K562 (cell line): ENCODE measurements around the gene SETD5. TPM values are rescaled to one million over a fixed set of nuclear protein-coding genes. Genes with fewer than 3 reads are reported as not detected.
A peak's percentile ranks its signal among the peaks of the same experiment; 100 is the strongest.

Experiments
- AFF1 ChIP-seq, 2 experiments: fragments of 450-650 bp; IDR thresholded peaks; 2 replicates each; pipeline ENCODE4 v1.6.1; 2018; ENCODE audit warnings: mild to moderate bottlenecking in 2 of 2, low read depth in 1 of 2; ENCODE audit not compliant: partially characterized antibody in 2 of 2
- CREB3 ChIP-seq: fragments of 450-650 bp; conservative IDR thresholded peaks from 2 replicates; pipeline ENCODE4 v1.6.1; 2016; ENCODE audit warnings: missing genetic modification characterization, low read depth, mild to moderate bottlenecking, missing compliant biosample characterization, moderate library complexity
- DLX4 ChIP-seq: fragments of 250-450 bp; sonication (Bioruptor Pico); IDR thresholded peaks from 2 replicates; pipeline ENCODE4 v1.6.1; 2021; ENCODE audit warnings: mild to moderate bottlenecking
- HMBOX1 ChIP-seq: sonication (generic); IDR thresholded peaks from 2 replicates; pipeline ENCODE4 v1.6.1; 2016
- HNRNPUL1 ChIP-seq: fragments of 200-400 bp; formaldehyde crosslinking; IDR thresholded peaks from 2 replicates; pipeline ENCODE4 v1.6.1; 2017; ENCODE audit warnings: low read length
- MCM3 ChIP-seq: fragments of 450-650 bp; IDR thresholded peaks from 2 replicates; pipeline ENCODE4 v1.6.1; 2016
- RFX1 ChIP-seq: fragments of 450-650 bp; IDR thresholded peaks from 2 replicates; pipeline ENCODE4 v1.6.1; 2016; ENCODE audit warnings: mild to moderate bottlenecking, moderate library complexity
- SIX5 ChIP-seq, 2 experiments: IDR thresholded peaks; 2 replicates each; pipeline ENCODE4 v1.6.1; 2011; ENCODE audit warnings: low read length in 2 of 2, borderline replicate concordance in 1 of 2, low read depth in 1 of 2, mild to moderate bottlenecking in 1 of 2, moderate library complexity in 1 of 2; ENCODE audit not compliant: insufficient read depth in 1 of 2
- STAT5A ChIP-seq: IDR thresholded peaks from 2 replicates; pipeline ENCODE4 v1.6.1; 2012; ENCODE audit warnings: low read length, inconsistent platforms, borderline replicate concordance
- U2AF1 ChIP-seq: fragments of 200-400 bp; formaldehyde crosslinking; optimal IDR thresholded peaks from 2 replicates; pipeline ENCODE3; 2017; ENCODE audit warnings: mild to moderate bottlenecking, low read depth, low read length, moderate library complexity
- ZBED1 ChIP-seq: IDR thresholded peaks from 2 replicates; pipeline ENCODE4 v1.6.1; 2014
- ZBTB11 ChIP-seq, 3 experiments: fragments of 200-800 bp in 1 of 3; fragments of 250-450 bp in 1 of 3; fragments of 450-650 bp in 1 of 3; sonication (Bioruptor Pico) in 1 of 3; sonication (Bioruptor generic) in 1 of 3; formaldehyde crosslinking in 1 of 3; IDR thresholded peaks; 2 replicates each; pipeline versions ENCODE4 v1.6.1 to v1.8.0; 2016 to 2022; ENCODE audit warnings: mild to moderate bottlenecking in 2 of 3, missing genetic modification characterization in 2 of 3, missing compliant biosample characterization in 1 of 3, moderate library complexity in 1 of 3
- ZNF280B ChIP-seq: fragments of 250-450 bp; sonication (Bioruptor Pico); IDR thresholded peaks from 2 replicates; pipeline ENCODE4 v1.5.1; 2021; ENCODE audit warnings: mild to moderate bottlenecking
- ZNF316 ChIP-seq: fragments of 450-650 bp; IDR thresholded peaks from 2 replicates; pipeline ENCODE4 v1.6.1; 2016
- ZNF431 ChIP-seq: sonication (generic); formaldehyde crosslinking; IDR thresholded peaks from 2 replicates; pipeline ENCODE4 v1.8.0; 2022; ENCODE audit warnings: mild to moderate bottlenecking, missing genetic modification reagents
- polyA plus RNA-seq, 8 experiments: library from polyadenylated mRNA; depleted of rRNA in 4 of 8; stranded (reverse) in 5 of 8; unstranded in 3 of 8; fragments of >200 nt; fragmentation: Nextera tagmentation in 2 of 8; fragmentation: Illumina TruSeq in 1 of 8; extraction: Ambion mirVana in 2 of 8; extraction: Trizol in 1 of 8; gene quantifications; 2 replicates each; pipeline versions ENCODE4 v1.2.1 to v1.2.3, GENCODE V29; 2011 to 2014; ENCODE audit warnings: inconsistent platforms in 1 of 8, missing spikeins in 1 of 8
- total RNA-seq, 7 experiments: library from RNA; depleted of rRNA in 6 of 7; stranded (reverse); fragments of >200 nt in 6 of 7; fragmentation: Illumina TruSeq in 2 of 7; extraction: Trizol in 2 of 7; gene quantifications; 2 replicates each; pipeline versions ENCODE4 v1.2.1 to v1.2.3, GENCODE V29; 2011 to 2021; ENCODE audit warnings: low replicate concordance in 1 of 7

The SETD5 gene
- total and polyA plus RNA-seq, 9 of the 15 experiments (the other 6 are each of a cell fraction or from before 2014, with no cell fraction given) = 20.8 to 135 (median 87.2) TPM

- TF ChIP-seq STAT5A (no peak), ZNF280B (no peak), DLX4 (CRISPR knock-in tag) (no peak), RFX1 (no peak), ZNF431 (CRISPR knock-in tag) (no peak), ZBTB11 (CRISPR knock-in tag; IDR thresholded peaks at IDR 0.05) (no peak), ZBED1 (no peak), MCM3 (no peak), CREB3 (tag) (no peak), U2AF1 (no peak), HMBOX1 (peak; percentile 85), SIX5 (IDR thresholded peaks at IDR 0.05; ENCODE audit: borderline replicate concordance in 1 of 2, insufficient read depth in 1 of 2, low read depth in 1 of 2, low read length in 2 of 2) (no peak), HNRNPUL1 (0 out of 2 replicates have a peak, but pooled peaks have one; percentile 44), AFF1 (IDR thresholded peaks at IDR 0.05; ENCODE audit: low read depth in 1 of 2, partially characterized antibody in 2 of 2) (peak; percentile 13 to 36), ZNF316 (peak; percentile 83)
Measured at GRCh38 chr3:9395570-9396300, 1.7 kb upstream of the SETD5 start (continued).
